OCI-LY7 (cell line): ENCODE measurements around the gene WDR7.

Source experiments
- EZH2phosphoT487 ChIP-seq: fragments of 200-600 bp; sonication (generic); IDR thresholded peaks from 2 replicates; pipeline ENCODE4 v1.6.1; 2018; ENCODE audit warnings: low read depth, borderline replicate concordance, mild to moderate bottlenecking, mixed run types, antibody characterized with exemption, low read length, moderate library complexity, mixed read lengths
- TF ChIP-seq, protein P1 (sequence below): fragments of 200-600 bp; sonication (generic); conservative IDR thresholded peaks from 2 replicates; pipeline ENCODE4 v1.5.1; 2014; ENCODE audit warnings: mild to moderate bottlenecking, antibody characterized with exemption, low read length, moderate library complexity, mixed read lengths

DNA sequence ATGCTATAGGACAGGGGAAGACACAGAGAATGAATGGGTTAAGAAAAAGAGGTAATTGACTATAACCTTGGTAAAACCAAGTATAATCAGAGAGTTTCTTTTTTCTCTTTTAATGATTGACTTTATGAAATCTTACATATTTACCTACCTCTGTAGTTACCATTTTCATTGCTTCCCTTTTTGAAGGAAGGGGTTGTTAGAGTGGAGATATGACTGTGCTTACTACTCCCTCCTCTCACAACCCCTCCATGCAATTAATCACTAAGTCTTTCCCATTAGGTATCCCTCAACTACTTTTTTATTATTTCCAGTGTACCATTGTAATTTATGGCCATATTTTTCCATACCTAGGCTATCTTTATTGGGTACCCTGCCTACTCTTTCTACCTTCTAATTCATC, 71.4 kb downstream of the WDR7 start:
- TF ChIP-seq, protein P1, sequence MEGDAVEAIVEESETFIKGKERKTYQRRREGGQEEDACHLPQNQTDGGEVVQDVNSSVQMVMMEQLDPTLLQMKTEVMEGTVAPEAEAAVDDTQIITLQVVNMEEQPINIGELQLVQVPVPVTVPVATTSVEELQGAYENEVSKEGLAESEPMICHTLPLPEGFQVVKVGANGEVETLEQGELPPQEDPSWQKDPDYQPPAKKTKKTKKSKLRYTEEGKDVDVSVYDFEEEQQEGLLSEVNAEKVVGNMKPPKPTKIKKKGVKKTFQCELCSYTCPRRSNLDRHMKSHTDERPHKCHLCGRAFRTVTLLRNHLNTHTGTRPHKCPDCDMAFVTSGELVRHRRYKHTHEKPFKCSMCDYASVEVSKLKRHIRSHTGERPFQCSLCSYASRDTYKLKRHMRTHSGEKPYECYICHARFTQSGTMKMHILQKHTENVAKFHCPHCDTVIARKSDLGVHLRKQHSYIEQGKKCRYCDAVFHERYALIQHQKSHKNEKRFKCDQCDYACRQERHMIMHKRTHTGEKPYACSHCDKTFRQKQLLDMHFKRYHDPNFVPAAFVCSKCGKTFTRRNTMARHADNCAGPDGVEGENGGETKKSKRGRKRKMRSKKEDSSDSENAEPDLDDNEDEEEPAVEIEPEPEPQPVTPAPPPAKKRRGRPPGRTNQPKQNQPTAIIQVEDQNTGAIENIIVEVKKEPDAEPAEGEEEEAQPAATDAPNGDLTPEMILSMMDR = no peak
- no peak for TF ChIP-seq EZH2phosphoT487
